HG02571 (cell line): Measurements from ENCODE around the gene BLNK.
"Not testable (repeated sequence)": the region's sequence is repeated elsewhere in the genome, so short reads cannot be mapped to it uniquely, and the experiment has no call there.

ENCODE experiments used
- ATAC-seq: cut with Tn5 transposase; IDR thresholded peaks from one replicate; pipeline ENCODE4 v1.9.1; 2021; ENCODE audit warnings: mild to moderate bottlenecking, moderate library complexity; ENCODE audit not compliant: unreplicated experiment

BLNK gene

GRCh38 chr10:96230527-96230926 is 40.8 kb downstream of the BLNK start:
- ATAC-seq: no peak

- ATAC-seq: no peak
These were observed 41.8 kb downstream of the BLNK start for GRCh38 chr10:96229568-96230030.

- no peak for ATAC-seq
These were observed 42.9 kb downstream of the BLNK start for GRCh38 chr10:96228408-96228994.

GRCh38 chr10:96227206-96227605 is 44.2 kb downstream of the BLNK start:
- ATAC-seq: no peak

- ATAC-seq: no peak
These were observed 46.2 kb downstream of the BLNK start for GRCh38 chr10:96225119-96225518.

GRCh38 chr10:96222908-96223307 is 48.5 kb downstream of the BLNK start:
- no peak for ATAC-seq

- no peak for ATAC-seq
These were observed 48.9 kb downstream of the BLNK start for GRCh38 chr10:96222441-96222840.

GRCh38 chr10:96218826-96219225 is 52.5 kb downstream of the BLNK start:
- no peak for ATAC-seq

- no peak for ATAC-seq
These were observed 53.7 kb downstream of the BLNK start for GRCh38 chr10:96217711-96218110.

GRCh38 chr10:96216775-96217174 is 54.6 kb downstream of the BLNK start:
- no peak for ATAC-seq

GRCh38 chr10:96212911-96213310 is 58.5 kb downstream of the BLNK start:
- no peak for ATAC-seq

- no peak for ATAC-seq
These were observed 59.6 kb downstream of the BLNK start for GRCh38 chr10:96211764-96212163.

GRCh38 chr10:96208946-96209345 is 62.4 kb downstream of the BLNK start:
- no peak for ATAC-seq

GRCh38 chr10:96208271-96208670 is 63.1 kb downstream of the BLNK start:
- ATAC-seq: peak; percentile 59

GRCh38 chr10:96205580-96205979 is 65.8 kb downstream of the BLNK start:
- no peak for ATAC-seq

GRCh38 chr10:96201525-96201924 is 69.8 kb downstream of the BLNK start:
- ATAC-seq: no peak

GRCh38 chr10:96189505-96189904 is 81.9 kb downstream of the BLNK start:
- not testable (repeated sequence) for ATAC-seq

GRCh38 chr10:96188916-96189315 is 82.5 kb downstream of the BLNK start:
- ATAC-seq: no peak

- no peak for ATAC-seq
These were observed 82.9 kb downstream of the BLNK start for GRCh38 chr10:96188421-96188820.

- ATAC-seq: no peak
These were observed 94.4 kb downstream of the BLNK start for GRCh38 chr10:96176985-96177384.

- ATAC-seq: no peak
These were observed 98.7 kb downstream of the BLNK start for GRCh38 chr10:96172666-96173065.

GRCh38 chr10:96170230-96170629 is 101.1 kb downstream of the BLNK start:
- ATAC-seq: no peak

- ATAC-seq: no peak
These were observed 102.8 kb downstream of the BLNK start for GRCh38 chr10:96168546-96168945.
